T follicular helper cell (primary cell): ENCODE measurements around the gene HMCN2.

Experiments
- DNase-seq: peaks from one replicate; pipeline ENCODE4 v3.0.0-alpha.2; 2020; ENCODE audit warnings: low read depth

Gene HMCN2

GRCh38 chr9:130364619-130365322, 99.2 kb downstream of the HMCN2 start:
- DNase-seq = no peak

- no peak for DNase-seq
Measured at GRCh38 chr9:130365323-130365721, 99.8 kb downstream of the HMCN2 start.

- no peak for DNase-seq
Measured at GRCh38 chr9:130366072-130366471, 100.5 kb downstream of the HMCN2 start.

GRCh38 chr9:130366888-130367550, 101.5 kb downstream of the HMCN2 start:
- no peak for DNase-seq

GRCh38 chr9:130368631-130369103, 103.1 kb downstream of the HMCN2 start:
- DNase-seq = no peak

- DNase-seq = no peak
Measured at GRCh38 chr9:130370226-130370625, 104.7 kb downstream of the HMCN2 start.

- DNase-seq = no peak
Measured at GRCh38 chr9:130371196-130371966, 105.8 kb downstream of the HMCN2 start.

GRCh38 chr9:130372057-130372456, 106.5 kb downstream of the HMCN2 start:
- DNase-seq = no peak

GRCh38 chr9:130373679-130374325, 108.2 kb downstream of the HMCN2 start:
- no peak for DNase-seq

- no peak for DNase-seq
Measured at GRCh38 chr9:130377612-130378011, 112.1 kb downstream of the HMCN2 start.

GRCh38 chr9:130378875-130379648, 113.5 kb downstream of the HMCN2 start:
- DNase-seq = no peak

- DNase-seq = no peak
Measured at GRCh38 chr9:130379649-130379970, 114.0 kb downstream of the HMCN2 start.

- no peak for DNase-seq
Measured at GRCh38 chr9:130380920-130381469, 115.4 kb downstream of the HMCN2 start.

- DNase-seq = no peak
Measured at GRCh38 chr9:130381660-130382059, 116.1 kb downstream of the HMCN2 start.

GRCh38 chr9:130382096-130382495, 116.5 kb downstream of the HMCN2 start:
- no peak for DNase-seq

- no peak for DNase-seq
Measured at GRCh38 chr9:130382636-130383349, 117.2 kb downstream of the HMCN2 start.

- DNase-seq = no peak
Measured at GRCh38 chr9:130383350-130383715, 117.8 kb downstream of the HMCN2 start.

GRCh38 chr9:130383979-130384676, 118.6 kb downstream of the HMCN2 start:
- no peak for DNase-seq

- no peak for DNase-seq
Measured at GRCh38 chr9:130385257-130385656, 119.7 kb downstream of the HMCN2 start.

GRCh38 chr9:130387398-130387797, 121.8 kb downstream of the HMCN2 start:
- no peak for DNase-seq
